Measurements from ENCODE around the gene KCTD5.
A peak's percentile ranks its signal among the peaks of the same experiment; 100 is the strongest.
"Not testable (repeated sequence)": the region's sequence is repeated elsewhere in the genome, so short reads cannot be mapped to it uniquely, and the experiment has no call there.

The KCTD5 gene

DNA sequence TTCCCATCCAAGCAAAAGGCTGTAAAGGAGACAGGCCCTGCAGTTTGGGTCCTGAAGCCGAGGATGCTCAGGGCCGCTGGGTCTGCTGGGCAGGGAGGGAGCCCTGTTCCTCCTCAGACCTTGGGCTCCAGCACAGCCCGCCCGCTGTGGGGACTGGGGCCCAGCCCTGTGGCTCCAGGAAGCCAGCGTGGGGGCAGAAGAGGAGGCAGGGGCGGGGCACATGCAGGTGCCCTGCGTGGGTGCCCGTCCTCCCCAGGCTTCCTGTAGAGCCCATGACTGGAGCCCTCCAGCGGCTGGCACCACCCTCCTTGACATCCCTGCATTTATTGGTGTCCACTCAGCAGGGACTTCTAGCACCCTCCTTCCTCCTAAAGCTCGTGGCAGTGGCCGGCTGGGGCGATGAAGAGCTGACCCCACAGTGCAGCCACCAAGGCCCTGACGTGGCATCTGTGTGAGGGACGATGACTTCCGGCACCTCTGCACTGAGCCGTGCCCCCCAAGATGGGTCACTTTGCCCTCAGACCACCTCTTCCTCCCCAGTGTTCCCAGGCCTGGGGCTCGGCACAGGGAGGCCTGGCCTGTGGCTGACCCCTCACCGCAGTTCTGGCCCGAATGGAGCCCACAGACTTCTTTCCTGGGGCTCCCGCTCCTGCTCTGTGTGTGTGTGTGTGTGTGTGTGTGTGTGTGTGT lies 27.8 kb downstream of the KCTD5 start:
- no peak for DNase-seq (ENCODE audit: low read depth)

DNA sequence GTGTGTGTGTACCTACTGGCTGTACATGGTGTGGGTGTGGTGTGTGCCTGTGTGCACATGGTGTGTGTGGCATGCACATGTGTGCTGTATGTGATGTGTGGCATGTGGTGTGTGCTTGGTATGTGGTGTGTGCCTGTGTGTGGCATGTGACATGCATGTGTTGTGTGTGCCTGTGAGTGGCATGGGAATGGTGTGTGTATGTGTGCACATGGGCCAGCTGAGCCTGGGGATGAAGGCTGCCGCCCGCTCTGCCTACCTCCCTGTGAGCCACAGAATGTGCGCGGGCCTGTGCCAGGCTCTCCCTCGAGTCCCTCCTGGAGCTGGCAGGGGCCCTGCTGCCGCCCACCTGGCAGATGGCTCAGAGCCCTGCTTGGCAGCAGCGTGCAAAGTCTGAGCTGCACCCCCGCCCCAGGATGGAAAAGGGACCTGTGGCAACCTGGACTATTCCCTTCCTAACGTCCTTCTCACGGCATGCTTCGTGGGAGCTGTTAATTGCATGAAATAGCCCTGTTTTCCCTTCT lies 28.4 kb downstream of the KCTD5 start:
- no peak for DNase-seq (ENCODE audit: low read depth)

DNA sequence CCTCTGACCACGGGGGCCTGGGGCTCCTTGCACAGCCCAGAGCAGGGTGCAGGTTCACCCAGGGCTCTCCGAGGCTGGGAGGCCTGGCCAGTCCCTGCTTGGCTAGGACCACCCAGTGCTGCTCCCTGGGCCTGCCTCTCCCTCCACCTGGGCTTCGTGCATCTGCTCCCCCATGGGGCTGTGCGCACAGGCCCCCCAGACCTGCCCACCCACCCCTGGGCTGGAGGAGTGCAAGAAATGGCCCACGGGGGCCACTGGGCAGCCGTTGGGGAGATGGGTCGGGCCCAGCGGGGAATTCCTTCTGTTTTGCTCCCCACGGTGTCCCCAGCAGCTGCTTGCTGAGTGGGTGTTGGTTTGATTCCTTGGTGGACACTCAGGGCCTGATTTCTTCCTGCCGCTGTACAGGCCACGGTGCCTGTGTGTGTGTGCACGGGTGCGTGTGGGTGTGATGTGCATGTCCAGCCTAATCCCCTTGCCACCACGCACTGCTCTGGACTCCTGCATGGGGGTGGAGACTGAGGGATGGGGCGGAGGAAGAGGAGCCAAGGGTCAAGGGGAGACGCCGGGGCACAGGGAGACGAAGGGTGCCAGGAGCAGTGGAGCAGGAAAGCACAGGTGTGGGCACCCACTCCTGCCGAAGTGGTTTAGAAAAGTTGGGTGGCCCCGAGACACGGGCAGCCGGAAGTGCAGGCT lies 29.2 kb downstream of the KCTD5 start:
- no peak for DNase-seq (ENCODE audit: low read depth)

DNA sequence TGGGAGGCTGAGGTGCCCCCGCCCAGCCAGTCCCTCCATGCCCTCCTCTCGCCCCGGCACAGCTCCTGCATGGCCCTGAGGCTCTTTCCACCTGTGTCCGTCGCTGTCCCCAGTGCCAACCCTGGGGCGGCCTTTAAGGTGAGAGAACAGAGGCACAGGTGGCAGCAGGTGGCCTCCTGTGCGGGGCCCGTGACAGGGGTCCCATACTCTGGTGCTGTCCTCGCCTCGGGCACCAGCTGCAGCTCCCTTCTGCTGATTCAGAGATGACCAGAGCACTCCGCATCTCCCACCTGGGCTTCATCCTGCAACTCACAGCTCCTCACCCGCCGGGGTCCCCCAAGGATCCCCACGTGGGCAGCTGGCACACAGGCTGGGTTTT lies 29.7 kb downstream of the KCTD5 start:
- DNase-seq (ENCODE audit: low read depth), result no peak

DNA sequence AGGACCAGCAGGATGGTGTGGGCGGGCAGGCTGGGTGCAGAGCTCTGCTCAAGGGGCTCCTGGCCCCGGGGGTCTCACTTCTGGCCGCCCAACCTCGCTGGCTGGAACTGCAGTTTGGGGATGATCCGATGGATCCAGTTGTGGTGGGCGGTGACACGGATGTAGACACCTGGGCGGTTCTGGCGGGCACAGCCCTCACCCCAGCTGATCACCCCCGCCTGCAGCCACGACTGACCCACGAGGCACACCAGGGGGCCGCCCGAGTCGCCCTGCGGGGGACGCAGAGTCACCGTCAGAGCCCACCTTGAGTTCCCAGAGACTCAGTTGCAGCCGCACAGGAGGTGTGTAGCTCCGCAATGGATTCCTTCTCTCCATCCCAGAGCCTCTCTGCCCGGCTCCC lies 30.2 kb downstream of the KCTD5 start:
- DNase-seq (ENCODE audit: low read depth), result no peak

DNA sequence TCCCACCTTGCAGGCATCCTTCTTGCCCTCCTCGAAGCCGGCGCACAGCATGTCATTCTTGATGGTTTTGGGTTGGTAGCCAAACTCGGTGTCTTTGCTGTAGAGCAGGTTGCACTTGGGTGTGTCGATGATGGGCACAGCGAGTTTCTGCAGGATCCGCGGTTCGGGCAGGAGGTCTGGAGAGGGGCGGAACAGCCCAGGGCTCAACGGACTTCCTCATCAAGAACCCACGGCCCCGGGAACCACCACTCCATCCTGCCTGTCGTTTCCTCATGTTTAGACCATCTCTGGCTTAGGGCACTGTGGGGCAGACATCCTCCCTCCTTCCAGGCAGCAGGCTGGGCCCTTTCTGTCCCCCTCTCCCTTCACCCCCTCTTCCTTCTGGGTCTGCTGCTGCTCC lies 31.2 kb downstream of the KCTD5 start:
- DNase-seq (ENCODE audit: low read depth), result no peak

DNA sequence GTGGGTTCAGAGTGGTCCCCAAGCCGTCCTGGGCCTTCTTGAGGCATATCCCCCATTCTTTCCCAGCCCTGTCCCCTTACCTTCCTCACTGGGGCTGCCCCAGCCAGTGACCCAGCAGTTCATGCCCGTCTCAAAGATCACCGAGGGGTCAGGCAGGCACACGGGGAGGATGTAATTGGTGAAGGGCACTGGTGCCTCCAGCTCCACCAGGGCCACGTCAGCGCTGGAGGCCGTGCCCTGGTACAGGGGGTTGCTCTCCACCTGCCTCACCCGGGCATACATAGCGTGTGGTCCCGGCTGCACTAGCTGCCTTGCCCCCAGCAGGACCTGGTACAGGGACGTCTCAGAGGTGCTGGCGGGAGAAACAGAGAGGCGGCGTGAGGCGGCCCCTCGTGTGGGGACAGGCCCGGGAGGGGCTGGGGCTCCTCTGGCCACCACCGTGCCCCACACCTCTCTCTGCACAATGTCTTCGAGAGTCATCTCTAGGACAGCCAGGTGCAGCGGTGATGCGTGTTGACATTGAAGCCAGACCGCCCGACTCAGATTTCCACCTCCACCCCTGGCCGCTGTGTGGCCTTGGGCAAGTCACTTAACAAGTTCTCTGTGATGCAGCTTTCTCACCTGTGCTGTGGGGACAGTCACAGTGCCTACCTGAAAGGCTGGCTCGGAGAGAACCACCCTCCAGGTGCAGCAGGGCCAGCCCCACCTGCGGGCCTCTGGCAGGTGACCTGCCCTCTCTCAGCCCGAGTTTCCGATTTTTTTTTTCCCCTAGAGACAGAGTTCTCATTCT lies 31.9 kb downstream of the KCTD5 start:
- no peak for DNase-seq (ENCODE audit: low read depth)

DNA sequence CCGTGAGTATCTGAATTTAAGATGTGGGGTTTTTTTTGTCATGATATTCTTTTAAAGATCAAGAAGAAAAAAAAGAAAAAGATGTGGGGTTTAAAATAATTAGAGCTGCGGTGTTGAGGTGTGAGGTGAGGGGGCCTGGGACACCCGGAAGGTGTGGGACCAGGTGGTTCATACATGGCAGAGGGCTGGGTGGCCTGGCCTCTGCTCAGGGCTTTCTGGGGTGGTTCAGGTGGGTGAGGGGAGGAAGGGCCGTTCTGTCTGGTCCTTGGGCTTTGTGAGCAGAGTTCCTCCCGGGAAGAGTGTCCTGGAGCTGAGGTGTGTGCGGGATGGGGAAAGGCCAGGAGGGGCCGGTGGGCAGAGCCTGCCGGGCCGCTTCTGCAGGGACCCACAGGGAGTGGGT lies 32.7 kb downstream of the KCTD5 start:
- no peak for DNase-seq (ENCODE audit: low read depth)

DNA sequence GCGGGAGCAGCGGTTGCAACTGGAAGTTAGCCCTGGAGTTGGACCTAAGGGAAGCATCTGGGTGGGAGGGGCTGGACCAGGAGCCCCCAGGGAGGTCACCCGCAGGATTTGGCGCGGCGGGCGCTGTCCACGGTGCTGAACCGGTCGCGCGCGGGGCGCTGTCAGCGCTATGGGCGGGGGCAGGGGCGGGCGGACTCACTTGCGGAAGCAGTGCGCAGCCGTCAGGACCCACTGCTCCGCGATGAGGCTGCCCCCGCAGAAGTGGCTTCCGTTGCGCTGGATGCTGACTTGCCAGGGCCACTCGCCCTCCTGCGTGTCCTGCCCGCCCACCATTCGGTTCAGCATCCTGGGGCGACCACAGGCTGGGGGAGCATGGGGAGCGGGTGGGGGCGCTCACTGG lies 33.2 kb downstream of the KCTD5 start:
- DNase-seq (ENCODE audit: low read depth), result peak; percentile 79

DNA sequence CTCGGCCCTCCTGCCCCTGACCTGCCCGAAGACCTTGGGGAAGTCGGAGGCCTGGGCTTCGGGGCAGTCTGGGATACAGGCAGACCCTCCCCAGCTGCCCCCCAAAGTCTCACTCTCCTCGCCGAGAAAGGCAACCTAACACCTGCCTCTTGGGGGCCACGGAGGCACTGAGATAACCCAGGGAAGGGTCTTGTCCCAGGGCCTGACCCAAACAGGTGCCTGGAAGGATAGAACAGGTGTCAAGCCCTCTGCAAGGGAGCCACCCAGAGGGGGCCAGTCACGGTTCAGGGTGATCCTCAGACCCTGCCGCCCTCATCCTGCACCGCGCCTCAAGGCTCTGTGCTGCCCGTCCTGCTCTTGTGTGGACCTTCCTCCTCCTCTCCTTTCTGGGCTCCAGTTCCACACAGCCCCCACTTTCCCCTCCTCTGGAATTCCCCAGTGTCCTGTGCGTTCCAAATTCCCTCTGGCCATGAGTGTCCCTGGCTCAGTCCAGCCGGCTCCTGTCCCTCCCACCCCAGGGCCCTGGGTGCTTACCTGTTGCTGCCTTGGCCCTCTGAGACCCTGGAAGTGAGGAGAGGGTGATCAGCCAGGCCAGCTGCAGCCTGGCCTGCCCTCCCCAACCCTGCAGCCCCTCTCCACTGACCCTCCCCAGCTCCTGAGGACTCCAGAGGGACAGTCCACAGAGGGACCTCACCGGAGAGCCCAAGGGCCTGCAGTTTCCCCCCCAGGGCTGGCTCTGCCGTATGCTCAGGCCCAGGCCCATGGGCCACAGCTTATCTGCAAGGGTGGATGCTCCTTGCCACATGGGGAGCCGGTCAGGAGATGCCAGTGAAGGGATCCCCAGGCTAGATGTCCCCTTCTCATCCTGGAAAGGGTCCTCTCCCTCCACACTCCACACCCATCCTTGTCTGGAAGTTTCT lies 33.9 kb downstream of the KCTD5 start:
- no peak for DNase-seq (ENCODE audit: low read depth)

DNA sequence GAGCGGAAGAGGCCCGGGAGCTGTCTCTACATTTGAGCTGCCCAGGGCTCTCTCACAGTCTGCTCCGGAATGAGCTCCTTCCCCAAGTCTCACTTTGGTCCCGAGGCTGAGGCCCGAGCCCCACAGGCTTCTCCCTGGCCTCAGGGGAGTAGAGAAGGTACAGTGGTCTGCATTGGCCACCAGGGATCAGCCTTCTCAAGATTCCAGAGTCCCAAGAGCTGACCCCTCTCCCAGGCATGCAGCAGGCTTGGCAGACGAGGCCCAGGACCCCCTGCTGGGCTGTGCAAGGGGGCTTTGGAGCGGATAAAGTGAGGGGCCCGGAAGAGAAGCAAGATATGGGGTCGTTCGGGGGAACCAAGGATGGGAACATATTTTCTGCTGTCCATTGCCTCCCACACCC lies 34.6 kb downstream of the KCTD5 start:
- no peak for DNase-seq (ENCODE audit: low read depth)

DNA sequence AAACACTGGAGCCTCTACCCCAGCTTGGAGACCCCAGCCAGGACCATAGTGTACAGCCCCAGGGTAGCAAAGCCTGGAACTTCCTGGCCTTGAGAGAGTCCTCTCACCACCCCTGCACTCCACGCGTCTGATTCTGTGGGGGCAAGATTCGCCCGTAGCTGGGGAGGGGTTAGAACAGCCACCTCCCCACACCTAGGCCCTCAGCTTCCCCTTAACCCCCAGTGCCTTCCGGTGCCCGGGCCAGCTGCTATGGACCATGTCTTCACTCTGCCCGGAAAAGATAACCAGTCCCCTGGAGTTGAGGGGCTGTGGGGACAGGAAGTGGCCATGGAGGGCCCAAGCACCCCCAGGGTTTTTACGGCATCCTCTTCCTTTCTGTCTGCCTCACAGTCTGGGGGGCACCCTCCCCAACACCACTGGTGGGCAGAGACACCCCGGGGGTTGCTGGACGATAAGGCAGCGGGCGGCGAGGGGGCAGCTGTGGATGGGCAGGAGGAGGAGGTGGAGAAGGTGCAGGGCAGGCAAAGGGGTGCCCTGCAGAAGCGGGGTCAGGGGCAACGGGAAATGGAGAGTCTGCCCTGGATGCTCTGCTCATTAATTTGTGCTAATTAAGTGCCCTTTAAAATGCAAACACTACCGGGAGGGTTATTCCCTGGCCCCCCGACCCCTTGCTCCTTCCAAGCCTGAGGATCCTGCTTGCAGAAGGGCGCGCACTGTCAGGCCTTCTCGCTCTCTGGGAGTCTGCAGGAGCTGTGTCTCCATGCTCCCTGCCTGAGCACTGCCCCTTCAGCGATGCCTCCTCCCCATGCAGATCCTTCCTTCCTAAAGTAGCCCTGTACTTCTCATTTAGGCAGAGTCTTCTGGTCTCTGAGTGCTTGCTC lies 35.3 kb downstream of the KCTD5 start:
- DNase-seq (ENCODE audit: low read depth), result no peak

DNA sequence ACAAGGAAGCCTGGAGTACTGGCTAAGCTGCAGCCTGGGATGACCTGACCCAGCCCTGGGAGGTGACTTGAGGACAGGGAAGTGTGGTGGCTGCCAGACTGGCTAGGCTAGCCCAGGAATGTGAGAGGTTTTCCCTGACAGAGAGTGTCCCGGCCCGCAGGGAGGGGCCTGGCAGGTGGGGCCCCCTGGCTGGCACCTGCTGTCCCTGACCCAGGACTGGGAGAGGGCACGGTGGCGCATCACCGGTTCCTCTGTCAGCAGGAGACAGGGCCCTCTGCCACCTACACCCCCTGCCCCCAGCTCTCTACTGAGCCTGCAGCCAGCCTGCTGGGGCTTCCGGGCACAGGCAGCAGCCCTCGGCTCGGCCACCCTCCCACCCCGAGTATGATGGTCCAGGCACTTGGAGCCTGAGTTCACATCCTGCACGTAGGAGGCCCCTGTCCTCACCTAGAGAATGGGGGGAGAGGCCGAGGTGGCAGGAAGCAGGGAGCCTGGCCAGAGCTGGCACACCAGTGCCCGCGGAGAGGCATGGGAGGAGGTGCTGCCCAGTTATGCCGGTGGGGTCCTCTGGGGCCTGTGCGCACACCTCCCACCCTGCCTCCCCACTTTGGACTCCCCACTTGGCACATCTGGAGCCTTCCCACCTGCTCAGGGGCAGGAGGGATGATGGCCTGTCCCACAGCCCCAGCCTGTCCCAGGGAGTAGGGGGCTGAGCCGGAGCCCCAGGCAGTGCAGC lies 37.2 kb downstream of the KCTD5 start:
- DNase-seq (ENCODE audit: low read depth), result no peak

DNA sequence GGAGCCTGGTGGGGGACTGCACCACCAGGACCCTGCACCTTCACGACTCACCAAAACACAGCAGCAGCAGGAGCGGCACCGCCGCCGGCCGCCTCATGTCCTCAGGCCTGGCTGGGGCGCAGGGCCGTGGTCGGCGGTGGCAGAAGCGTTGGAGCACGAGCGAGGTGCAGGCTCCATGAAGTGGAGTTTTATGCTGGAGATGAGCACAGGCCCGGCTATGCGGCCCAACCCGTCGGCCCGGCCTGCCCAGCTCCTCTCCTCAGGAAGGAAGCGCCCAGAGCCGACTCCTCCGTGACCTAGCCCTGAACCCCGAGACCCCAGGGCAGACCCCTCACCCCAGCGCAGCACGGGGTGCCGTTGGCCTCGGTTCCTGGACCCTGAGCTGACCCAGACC lies 37.7 kb downstream of the KCTD5 start, which contains the start of gene PRSS27:
Gene PRSS27 (minus strand): TSS at position 161 of the 394 bp plus-strand sequence. CDS start 64 bp downstream, at position 97.
- DNase-seq (ENCODE audit: low read depth), result no peak

DNA sequence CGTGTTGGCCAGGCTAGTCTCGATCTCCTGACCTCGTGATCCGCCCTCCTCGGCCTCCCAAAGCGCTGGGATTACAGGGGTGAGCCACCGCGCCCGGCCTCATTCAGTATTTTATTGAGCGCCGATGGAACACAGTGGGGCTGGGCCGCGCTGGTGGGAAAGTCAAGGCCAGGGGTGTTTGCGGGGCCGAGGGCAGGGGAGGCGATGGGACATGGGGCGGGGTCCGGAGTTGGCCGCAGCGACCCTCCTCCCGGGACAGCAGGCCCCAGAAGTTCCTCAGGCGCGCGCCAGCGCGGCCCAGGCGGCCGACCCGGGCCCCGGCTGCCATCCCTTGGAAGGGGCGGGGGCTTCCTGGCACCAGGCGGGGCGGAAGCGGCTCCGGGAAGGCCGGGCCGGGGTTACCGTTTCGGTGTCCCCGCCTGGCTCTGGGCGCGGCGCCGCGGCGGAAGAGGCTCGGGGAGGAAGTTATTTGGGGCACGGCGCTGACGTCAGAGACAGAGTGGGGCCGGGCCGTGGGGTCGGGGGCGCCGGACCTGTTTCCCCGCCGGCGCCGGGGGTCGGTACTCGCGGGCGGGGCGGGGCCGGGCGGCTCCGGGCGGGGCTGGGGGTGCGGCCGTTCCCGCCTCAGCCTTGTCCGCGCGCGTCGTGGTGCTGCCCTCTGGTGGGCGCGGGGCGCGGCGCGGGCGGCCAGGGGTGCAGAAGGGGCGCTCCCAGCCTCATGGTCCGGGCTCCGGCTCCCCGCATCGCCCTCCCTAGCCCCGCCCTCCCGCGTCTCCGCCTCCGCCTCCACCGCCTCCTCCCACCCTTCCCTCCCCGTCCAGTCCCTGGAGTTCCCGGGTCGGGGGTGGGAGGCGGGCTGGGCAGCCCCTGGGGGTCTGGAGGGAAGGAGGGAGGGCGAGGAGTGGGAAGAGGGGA lies 38.7 kb downstream of the KCTD5 start:
- DNase-seq (ENCODE audit: low read depth), result peak; percentile 91

DNA sequence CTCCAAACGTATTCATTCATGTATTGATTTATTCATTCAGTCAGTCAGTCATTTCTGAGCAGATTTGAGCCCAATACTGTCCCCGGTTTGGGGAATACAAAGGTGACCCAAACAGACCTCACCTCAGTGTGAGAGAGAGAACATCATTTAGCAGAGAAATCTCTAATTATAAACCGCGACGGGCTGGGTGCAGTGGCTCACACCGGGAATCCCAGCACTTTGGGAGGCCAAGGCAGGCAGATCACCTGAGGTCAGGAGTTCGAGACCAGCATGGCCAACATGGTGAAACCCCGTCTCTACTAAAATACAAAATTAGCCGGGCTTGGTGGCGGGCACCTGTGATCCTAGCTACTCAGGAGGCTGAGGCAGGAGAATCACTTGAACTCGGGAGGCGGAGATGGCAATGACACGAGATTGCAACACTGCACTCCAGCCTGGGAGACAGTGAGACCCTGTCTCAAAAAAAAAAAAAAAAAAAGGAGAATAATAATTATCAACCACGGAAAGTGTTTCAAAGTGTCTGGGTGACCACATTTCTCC lies 39.4 kb downstream of the KCTD5 start:
- DNase-seq (ENCODE audit: low read depth), result not testable (repeated sequence)

DNA sequence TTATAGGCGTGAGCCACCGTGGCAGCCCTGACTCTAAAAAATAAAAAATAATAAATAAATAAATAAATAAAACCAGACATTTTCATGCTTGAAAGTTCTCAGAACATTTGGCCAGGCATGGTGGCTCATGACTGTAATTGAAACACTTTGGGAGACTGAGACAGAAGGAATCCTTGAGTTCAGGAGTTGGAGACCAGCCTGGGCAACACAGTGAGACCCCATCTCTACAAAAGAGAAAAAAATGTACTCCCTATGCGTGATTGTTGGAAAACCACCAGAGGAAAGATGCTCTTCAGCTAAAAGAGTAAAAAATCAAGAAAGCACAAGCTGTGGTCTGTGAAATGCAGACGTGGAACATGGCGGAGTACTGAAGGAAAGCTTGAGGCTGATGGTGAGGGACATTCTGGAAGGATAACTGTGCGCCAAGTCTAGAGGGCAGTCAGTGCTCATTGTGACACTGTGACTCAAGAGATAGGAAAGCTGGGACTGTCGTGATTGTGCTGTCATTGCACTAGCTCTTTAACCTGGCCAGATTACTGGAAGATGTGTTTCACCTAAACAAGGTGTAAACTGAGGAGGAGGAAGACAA lies 41.9 kb downstream of the KCTD5 start:
- no peak for DNase-seq (ENCODE audit: low read depth)

DNA sequence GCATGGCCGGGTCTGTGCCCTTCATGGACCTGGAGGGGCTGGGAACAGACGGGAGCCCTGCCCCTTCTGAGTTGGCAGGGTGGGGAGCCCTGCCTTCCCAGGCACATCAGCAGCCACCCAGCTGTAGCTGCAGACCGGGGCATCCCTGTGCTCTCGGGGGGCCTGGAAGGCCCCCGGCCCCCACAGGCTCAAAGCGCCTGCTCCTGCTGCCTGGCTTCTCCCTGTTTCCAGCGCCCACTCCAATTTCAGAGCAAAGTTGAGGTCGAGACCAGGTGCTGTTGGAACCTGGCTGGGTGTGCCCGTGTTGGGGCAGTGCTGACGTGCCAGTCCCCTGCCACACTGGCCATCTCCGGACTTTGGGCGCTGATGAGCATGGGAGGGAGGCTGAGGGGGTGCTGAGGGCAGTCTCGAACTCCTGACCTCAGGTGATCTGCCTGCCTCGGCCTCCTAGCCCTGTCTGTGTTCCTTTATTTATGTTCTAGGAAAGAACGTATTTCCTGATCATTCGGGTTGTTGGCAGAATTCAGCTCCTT lies 42.6 kb downstream of the KCTD5 start:
- no peak for DNase-seq (ENCODE audit: low read depth)
